Astrocyte of the spinal cord (primary cell): ENCODE measurements around the gene RNF13.

Source experiments
- DNase-seq: peaks from one replicate; pipeline ENCODE4 v3.0.0; 2011; ENCODE audit warnings: low read depth, low spot score
- H3K4me3 ChIP-seq: 2 replicates; pipeline ENCODE4 v1.5.1; 2011; ENCODE audit warnings: low read depth, mild to moderate bottlenecking, low read length, moderate library complexity
- in situ Hi-C: cut with HindIII; loops from 2 replicates; pipeline ENCODE4 v1.10.0; 2017; ENCODE audit warnings: low sequenced_read_pairs
- TF ChIP-seq, protein P1 (sequence below): IDR thresholded peaks from 2 replicates; pipeline ENCODE4 v1.5.1; 2012; ENCODE audit warnings: low read depth, mild to moderate bottlenecking, low read length, inconsistent platforms

RNF13 gene

DNA sequence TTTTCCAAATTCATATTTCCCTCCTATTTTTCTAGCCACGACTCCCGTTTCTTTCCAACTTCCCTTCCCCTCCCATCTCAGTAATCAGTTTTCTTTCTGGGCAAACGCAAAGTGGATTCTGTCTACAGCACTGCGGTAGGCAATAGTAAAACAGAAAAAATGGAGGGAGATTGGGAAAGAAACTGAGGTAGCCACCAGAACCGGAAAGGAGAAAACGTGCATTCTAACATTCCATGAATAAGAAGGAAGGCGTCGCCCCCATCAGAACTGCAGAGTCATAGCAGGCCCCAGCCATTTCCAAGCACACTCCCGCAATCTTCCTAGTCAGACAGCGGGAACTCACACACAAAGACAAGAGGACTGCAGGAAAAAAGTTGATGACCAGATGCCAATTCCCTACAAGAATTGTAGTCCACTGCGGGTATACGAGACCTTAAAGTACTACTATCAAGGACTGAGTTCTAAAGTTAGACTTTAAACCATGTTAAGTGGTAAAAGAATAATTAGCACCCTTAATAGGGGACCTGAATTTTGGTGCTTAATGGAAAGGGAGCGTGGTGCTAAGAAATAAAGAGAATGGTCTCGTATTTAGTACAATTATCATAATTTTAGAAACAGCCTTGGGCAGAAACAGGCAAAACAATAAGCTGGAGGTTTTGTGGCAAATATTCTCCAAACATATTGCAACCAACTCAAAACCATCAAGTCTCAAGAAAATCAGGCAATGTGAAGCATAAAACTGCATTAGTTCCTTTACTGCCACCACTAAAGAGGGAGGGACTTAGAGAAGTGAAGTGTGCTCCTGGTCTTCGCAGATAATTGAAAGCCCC lies 156.3 kb downstream of the RNF13 start:
- peak; percentile 84 for DNase-seq
- in situ Hi-C loops: no loop called here
- TF ChIP-seq, protein P1, sequence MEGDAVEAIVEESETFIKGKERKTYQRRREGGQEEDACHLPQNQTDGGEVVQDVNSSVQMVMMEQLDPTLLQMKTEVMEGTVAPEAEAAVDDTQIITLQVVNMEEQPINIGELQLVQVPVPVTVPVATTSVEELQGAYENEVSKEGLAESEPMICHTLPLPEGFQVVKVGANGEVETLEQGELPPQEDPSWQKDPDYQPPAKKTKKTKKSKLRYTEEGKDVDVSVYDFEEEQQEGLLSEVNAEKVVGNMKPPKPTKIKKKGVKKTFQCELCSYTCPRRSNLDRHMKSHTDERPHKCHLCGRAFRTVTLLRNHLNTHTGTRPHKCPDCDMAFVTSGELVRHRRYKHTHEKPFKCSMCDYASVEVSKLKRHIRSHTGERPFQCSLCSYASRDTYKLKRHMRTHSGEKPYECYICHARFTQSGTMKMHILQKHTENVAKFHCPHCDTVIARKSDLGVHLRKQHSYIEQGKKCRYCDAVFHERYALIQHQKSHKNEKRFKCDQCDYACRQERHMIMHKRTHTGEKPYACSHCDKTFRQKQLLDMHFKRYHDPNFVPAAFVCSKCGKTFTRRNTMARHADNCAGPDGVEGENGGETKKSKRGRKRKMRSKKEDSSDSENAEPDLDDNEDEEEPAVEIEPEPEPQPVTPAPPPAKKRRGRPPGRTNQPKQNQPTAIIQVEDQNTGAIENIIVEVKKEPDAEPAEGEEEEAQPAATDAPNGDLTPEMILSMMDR: peak; percentile 16

DNA sequence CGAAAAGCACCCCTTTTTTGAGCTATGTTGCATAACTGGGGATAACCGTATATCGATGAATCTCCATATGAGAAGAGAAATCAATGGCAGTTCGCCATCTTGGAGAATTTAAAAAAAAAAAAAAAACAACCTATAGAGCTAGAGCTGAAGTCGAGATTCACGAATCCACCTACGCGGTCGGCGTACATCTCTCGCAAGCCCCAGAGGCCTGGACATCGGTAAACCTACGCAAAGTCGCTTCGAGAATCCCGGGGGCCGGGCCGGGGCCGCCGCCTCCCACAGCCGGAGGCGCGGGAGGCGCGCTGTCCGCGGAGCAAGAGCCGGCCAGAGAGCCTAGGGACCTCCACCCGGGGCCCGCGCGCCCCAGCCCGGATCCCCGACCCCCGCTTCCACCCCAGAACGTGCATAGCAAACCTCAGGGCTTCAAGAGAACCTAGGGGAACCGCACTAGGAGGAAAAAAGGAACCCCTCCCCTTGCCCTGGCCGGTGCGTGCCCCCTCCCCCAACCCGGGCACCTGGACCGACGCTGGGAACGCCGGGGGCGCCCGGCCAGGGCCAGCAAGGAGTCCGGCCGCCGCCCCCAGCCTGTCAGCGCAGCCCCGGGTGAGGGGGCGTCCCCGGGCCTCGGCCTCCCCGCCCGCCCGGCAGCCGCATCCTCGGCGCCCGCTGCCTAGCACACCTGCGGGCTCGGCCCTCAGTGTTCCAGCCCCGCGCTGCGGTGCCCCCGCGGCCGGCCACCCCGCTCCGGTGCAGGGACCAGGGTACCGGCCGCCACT lies 157.1 kb downstream of the RNF13 start:
- DNase-seq: peak; percentile 87
- peak overlapping the region; percentile 69 for H3K4me3 ChIP-seq
- TF ChIP-seq, protein P1: no peak
- in situ Hi-C loops: no loop called here

More for the DNA sequence above, 156.3 kb downstream of the RNF13 start:
- H3K4me3 ChIP-seq: peak overlapping the region; percentile 69

DNA sequence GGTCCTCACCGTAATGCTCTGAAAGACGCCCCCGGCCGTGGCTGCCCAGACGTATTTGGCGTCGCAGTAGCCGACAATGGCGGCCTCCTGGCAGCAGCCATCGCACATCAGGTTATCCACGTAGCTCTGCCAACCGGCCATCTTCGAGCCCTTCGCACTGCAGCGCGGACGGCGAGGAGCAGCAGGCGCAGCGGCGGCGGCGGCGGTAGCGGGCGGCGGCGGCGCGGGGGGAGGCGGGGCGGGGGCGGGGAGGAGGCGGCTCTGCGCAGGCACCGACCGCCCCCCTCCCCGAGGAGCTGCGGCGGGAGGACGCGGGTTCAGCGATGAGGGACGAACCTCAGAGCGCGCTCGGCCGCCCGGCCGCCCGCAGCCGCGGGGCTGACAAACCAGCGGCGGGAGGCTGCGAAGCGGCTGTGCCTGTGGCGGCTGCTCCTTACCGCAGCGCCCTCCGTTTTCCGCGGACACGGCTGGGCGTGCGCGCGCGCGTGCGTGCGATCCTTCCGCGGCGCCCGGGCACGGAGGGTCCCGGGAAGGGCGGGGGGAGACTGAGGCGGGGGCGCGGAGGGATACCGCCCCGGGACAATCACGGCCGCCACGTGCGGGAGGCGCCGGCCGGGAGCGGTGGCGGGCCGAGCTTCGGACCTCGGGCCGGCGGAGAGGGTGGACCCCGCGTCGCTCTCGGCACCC lies 157.8 kb downstream of the RNF13 start, which contains the start of gene PFN2:
Gene PFN2, minus strand, starts transcription at position 180 of the 687 bp plus-strand sequence. Its CDS starts 39 bp downstream, at position 141.
- in situ Hi-C loops: no loop called here

DNA sequence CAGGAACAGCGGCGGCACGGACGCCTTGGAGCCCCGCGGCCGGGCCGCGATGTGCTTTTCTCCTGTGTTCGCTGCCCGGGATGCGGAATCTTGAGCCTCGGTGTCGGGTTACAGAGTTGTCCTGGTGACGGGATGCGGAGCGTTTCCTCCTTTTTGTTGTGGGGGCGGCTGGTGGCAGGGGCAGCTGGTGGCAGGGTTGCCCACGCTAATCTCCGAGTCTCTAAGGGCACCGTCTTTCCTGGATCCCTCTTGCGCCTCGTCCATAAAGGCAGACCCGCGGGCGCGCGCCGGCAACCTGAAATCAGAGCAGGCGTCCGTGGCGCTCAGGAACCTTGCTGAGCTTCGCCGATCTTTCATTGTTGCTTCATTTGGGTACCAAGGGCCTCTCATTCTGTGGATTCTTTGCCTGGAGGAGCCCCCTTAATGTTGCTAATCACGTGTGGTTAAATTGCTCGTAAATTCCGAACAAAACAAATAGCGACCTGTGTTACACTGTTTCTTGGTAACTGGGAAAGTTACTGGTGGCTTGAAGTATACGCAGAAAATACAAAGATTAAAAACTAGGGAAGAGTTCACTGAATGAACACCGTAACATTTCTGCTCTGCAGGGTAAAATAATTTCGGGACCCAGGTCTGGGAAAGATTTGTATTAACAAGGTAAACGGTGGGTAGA lies 158.5 kb downstream of the RNF13 start:
- in situ Hi-C loops: no loop called here
- DNase-seq: no peak
- H3K4me3 ChIP-seq: peak overlapping the region; percentile 69
- TF ChIP-seq, protein P1: no peak

More for the DNA sequence above, 157.8 kb downstream of the RNF13 start, which contains the start of gene PFN2:
- peak; percentile 88 for DNase-seq
- peak within 1 kb of the TSS; percentile 69 for H3K4me3 ChIP-seq
- TF ChIP-seq, protein P1: no peak

GRCh38 chr3:149975919-149976318 lies 162.9 kb downstream of the RNF13 start:
- H3K4me3 ChIP-seq: no peak overlapping the region
- no peak for DNase-seq
- TF ChIP-seq, protein P1: no peak
- in situ Hi-C loops: no loop called here
